BJ (cell line): ENCODE data around the gene DNAJC5. TPM values are rescaled to one million over a fixed set of nuclear protein-coding genes. Genes with fewer than 3 reads are reported as not detected.

ENCODE experiments used
- CTCF ChIA-PET: fragments of 350-600 bp; formaldehyde crosslinking; extraction: SDS; loops from one replicate; lab custom pipeline; 2021; ENCODE audit warnings: antibody characterized with exemption, inconsistent platforms; lab: Yijun Ruan, JAX
- POLR2A ChIA-PET: fragments of 300-600 bp; sonication (Branson Sonifier 250); formaldehyde crosslinking; extraction: SDS; loops from one replicate; lab custom pipeline; 2021; ENCODE audit warnings: antibody characterized with exemption; lab: Charles Lee
- DNase-seq: peaks from one replicate; pipeline ENCODE4 v3.0.0-alpha.2; 2011; ENCODE audit warnings: low read depth
- H3K27me3 ChIP-seq: 2 replicates; pipeline ENCODE4 v1.6.0; 2011; ENCODE audit warnings: low read length; ENCODE audit not compliant: control insufficient read depth, insufficient read depth
- H3K36me3 ChIP-seq: 2 replicates; pipeline ENCODE4 v1.5.1; 2011; ENCODE audit warnings: low read length; ENCODE audit not compliant: control insufficient read depth, insufficient read depth
- H3K4me3 ChIP-seq: 2 replicates; pipeline ENCODE4 v1.5.1; 2011; ENCODE audit warnings: low read depth, mild to moderate bottlenecking, control low read depth, low read length
- polyA plus RNA-seq: library from polyadenylated mRNA; depleted of rRNA; stranded (reverse); fragments of >200 nt; gene quantifications from 2 replicates; pipeline ENCODE4 v1.2.3, GENCODE V29; 2011
- TF ChIP-seq, protein P1 (sequence below): IDR thresholded peaks from 2 replicates; pipeline ENCODE4 v1.5.1; 2011; ENCODE audit warnings: low read depth, mild to moderate bottlenecking, control low read depth, inconsistent platforms, low read length, moderate library complexity; ENCODE audit not compliant: insufficient read depth

DNAJC5 gene
- polyA plus RNA-seq, 1 experiment: 45.6 TPM

DNA sequence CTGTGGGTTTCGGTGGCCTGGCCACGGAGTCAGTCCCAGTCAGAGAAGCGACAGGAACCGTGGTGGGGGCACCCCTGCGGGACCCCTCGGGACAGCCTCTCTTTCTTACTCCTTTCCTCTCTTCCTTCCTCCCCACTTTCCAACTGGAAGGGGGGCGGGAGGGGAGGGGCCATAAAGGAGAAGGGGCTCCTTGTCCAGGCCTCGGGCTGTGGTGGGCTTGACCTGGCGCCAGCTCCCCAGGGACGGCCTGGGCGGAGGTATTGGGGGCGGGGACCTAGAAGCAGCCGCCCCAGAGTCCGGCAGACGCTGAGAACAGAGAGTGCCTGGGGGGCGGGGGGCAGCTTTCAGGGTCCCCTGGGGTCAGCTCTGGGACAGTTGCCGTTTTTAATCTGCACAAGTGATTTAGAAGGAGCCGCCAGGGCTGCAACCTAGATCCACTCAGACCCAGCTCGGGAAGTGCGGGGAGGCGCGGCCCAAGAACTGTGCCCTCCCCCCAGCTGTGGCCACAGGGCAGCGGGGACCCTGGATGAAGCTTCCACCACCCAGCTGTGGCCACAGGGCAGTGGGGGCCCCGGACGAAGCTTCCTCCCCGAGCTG is 40.1 kb upstream of the DNAJC5 start:
- Histone ChIP-seq H3K27me3 (peaks cover 2% of the 10 kb centered on the region), H3K36me3 (no peaks in the 10 kb centered on the region), H3K4me3 (peak overlapping the region; percentile 6; the same call in 1 of the 2 replicates)
- TF ChIP-seq, protein P1, sequence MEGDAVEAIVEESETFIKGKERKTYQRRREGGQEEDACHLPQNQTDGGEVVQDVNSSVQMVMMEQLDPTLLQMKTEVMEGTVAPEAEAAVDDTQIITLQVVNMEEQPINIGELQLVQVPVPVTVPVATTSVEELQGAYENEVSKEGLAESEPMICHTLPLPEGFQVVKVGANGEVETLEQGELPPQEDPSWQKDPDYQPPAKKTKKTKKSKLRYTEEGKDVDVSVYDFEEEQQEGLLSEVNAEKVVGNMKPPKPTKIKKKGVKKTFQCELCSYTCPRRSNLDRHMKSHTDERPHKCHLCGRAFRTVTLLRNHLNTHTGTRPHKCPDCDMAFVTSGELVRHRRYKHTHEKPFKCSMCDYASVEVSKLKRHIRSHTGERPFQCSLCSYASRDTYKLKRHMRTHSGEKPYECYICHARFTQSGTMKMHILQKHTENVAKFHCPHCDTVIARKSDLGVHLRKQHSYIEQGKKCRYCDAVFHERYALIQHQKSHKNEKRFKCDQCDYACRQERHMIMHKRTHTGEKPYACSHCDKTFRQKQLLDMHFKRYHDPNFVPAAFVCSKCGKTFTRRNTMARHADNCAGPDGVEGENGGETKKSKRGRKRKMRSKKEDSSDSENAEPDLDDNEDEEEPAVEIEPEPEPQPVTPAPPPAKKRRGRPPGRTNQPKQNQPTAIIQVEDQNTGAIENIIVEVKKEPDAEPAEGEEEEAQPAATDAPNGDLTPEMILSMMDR: no peak
- ChIA-PET POLR2A (no interaction called here), CTCF (interaction anchor here (0.8 to 3.0 kb wide), 5 partner anchors 10 to 317 kb away, joined by 3 to 16 read pairs (median 4); partner anchors contain the start of genes PTK6 and TPD52L2)
- no peak for DNase-seq

- ChIA-PET CTCF (interaction anchor here (0.8 to 3.0 kb wide), 4 partner anchors 9 to 318 kb away, joined by 3 to 16 read pairs (median 4); partner anchors contain the start of genes PTK6 and TPD52L2), POLR2A (no interaction called here)
- Histone ChIP-seq H3K27me3 (peaks cover 2% of the 10 kb centered on the region), H3K36me3 (no peaks in the 10 kb centered on the region), H3K4me3 (peak overlapping the region; percentile 6; the same call in 1 of the 2 replicates)
- DNase-seq: no peak
- TF ChIP-seq, protein P1: no peak
Measured at GRCh38 chr20:63855363-63856097, 39.4 kb upstream of the DNAJC5 start.

- POLR2A ChIA-PET: interaction anchor here (0.8 kb wide), 1 partner anchor 87 kb away, joined by 3 read pairs; no protein-coding TSS in a partner anchor
- H3K27me3 ChIP-seq: peaks cover 2% of the 10 kb centered on the region
- DNase-seq: no peak
- peaks cover 1% of the 10 kb centered on the region; the same call in 1 of the 2 replicates for H3K36me3 ChIP-seq
- CTCF ChIA-PET: interaction anchor here (3.0 kb wide), 1 partner anchor 8 kb away, joined by 16 read pairs; the partner anchor contains the start of gene TPD52L2
- H3K4me3 ChIP-seq: no peak overlapping the region
- TF ChIP-seq, protein P1: no peak
Measured at GRCh38 chr20:63856098-63856511, 38.8 kb upstream of the DNAJC5 start.

DNA sequence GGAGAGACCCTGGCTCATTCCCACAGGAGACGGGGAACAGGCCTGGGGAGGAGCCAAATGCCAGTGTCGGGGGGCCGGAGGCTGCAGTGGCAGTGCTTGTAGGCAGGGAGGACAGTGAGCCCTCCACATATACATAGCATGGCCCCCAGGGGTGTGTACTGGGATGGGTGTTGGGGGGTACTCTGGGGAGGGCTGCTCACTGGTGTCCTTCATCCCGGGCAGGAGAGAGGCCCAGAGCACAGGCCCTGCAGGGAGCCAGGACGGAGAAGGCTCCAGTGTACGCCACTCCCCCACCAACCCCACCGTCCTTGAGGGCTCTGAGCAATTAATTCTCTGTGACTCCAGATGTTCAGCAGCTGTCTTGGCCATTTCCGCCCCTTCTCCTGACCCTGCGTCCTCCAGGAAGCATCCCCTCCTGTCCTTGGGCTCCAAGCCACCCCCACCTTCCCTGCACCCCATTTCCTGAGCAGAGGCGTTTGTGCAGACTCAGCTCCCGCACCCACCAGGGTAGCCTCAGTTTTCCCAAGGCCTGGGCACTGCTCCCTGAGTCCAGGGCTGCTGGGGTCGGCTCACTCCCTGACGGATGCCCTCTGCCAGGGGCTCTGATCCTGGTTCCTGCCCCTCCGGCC is 37.0 kb upstream of the DNAJC5 start:
- H3K36me3 ChIP-seq: peaks cover 13% of the 10 kb centered on the region
- ChIA-PET POLR2A (no interaction called here), CTCF (interaction anchor here (0.9 to 1.6 kb wide), 2 partner anchors 72 to 116 kb away, joined by 3 to 6 read pairs; no protein-coding TSS in a partner anchor)
- peaks cover 2% of the 10 kb centered on the region for H3K27me3 ChIP-seq
- TF ChIP-seq, protein P1: no peak
- no peak for DNase-seq
- H3K4me3 ChIP-seq: no peak overlapping the region
